ENCODE measurements around the gene ZNF658.
"Not testable (repeated sequence)": the region's sequence is repeated elsewhere in the genome, so short reads cannot be mapped to it uniquely, and the experiment has no call there.

GRCh38 chr9:66901141-66901540 lies 616 bp downstream of the ZNF658 start:
- TF ChIP-seq CTCF (IDR thresholded peaks at IDR 0.05); SIN3A (IDR thresholded peaks at IDR 0.05; ENCODE audit: borderline replicate concordance, insufficient read depth, low read depth, low read length); POLR2AphosphoS5 (IDR thresholded peaks at IDR 0.05; ENCODE audit: low read depth, low read length); TCF7L2 (IDR thresholded peaks at IDR 0.05; ENCODE audit: low read depth, low read length): not testable (repeated sequence)

Data from Panc1 (cell line).